ENCODE data around the gene FOXP1. TPM values are rescaled to one million over a fixed set of nuclear protein-coding genes. Genes with fewer than 3 reads are reported as not detected.
A peak's percentile ranks its signal among the peaks of the same experiment; 100 is the strongest.

The FOXP1 gene
- total and polyA plus RNA-seq, 2 of the 8 experiments (the other 6 are each of a cell fraction or from before 2014, with no cell fraction given) = 13.9 to 25.4 TPM

DNA sequence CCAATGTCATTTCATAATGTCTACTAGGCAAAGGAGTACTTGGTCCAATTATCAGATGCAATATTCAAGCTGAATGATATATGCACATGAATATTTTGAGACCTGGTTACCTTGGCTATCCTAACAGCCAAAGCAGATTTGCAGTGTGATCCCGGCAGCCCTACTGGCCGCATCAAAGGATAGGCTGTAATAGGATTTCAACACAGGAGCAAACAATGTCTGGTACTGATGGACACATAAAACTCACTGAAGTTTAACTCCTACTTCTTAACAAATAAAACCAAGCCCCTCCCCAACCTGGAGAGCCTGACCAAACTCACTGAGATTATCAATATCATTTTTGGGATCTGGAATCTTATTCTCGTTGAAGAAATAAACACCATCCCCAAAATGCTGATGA lies 130.2 kb downstream of the FOXP1 start:
- DNase-seq (ENCODE audit: low read depth in 1 of 2, low spot score in 2 of 2) (no peak), FAIRE-seq (peak; percentile 73)
- no peaks in the 10 kb centered on the region for H4K20me1 ChIP-seq (replicated peaks in 1 of 2; ENCODE audit: control insufficient read depth in 1 of 2, insufficient read depth in 2 of 2, low read length in 2 of 2)
- H3K36me3 ChIP-seq (ENCODE audit: control insufficient read depth in 2 of 4, insufficient read depth in 4 of 4, low read length in 3 of 4) = no peaks in the 10 kb centered on the region
- H4K5ac ChIP-seq (ENCODE audit: insufficient read length, low read depth, low read length) = no peak overlapping the region
- no peak overlapping the region for H3K23ac ChIP-seq (ENCODE audit: insufficient read length)
- H2BK12ac ChIP-seq (ENCODE audit: low read depth, low read length) = no peak overlapping the region
- ChIA-PET CTCF (ENCODE audit: partially characterized antibody) (interaction anchor here (0.8 to 1.7 kb wide), 4 partner anchors 17 to 127 kb away, joined by 3 to 4 read pairs (median 3); no protein-coding TSS in a partner anchor), POLR2A (ENCODE audit: partially characterized antibody) (interaction anchor here (1.4 kb wide), 1 partner anchor 11 kb away, joined by 3 read pairs; no protein-coding TSS in a partner anchor)
- TF ChIP-seq ATF3 (IDR thresholded peaks at IDR 0.05; ENCODE audit: insufficient read depth, low read depth, low read length) (no peak), SUZ12 (IDR thresholded peaks at IDR 0.05; ENCODE audit: low read length) (no peak), RFX5 (IDR thresholded peaks at IDR 0.05; ENCODE audit: borderline replicate concordance, low read depth, low read length) (no peak), POU5F1 (IDR thresholded peaks at IDR 0.05; ENCODE audit: low read depth, low read length) (no peak), YY1 (IDR thresholded peaks at IDR 0.05; ENCODE audit: low read depth, low read length) (no peak), MAFK (IDR thresholded peaks at IDR 0.05; ENCODE audit: low read depth, low read length) (no peak), NANOG (IDR thresholded peaks at IDR 0.05; ENCODE audit: insufficient read depth, low read depth, low read length, poor library complexity, severe bottlenecking) (no peak), TBP (IDR thresholded peaks at IDR 0.05; ENCODE audit: low read depth, low read length) (no peak), CREB1 (IDR thresholded peaks at IDR 0.05) (no peak), TCF12 (IDR thresholded peaks at IDR 0.05; ENCODE audit: low read depth, low read length) (no peak), RXRA (IDR thresholded peaks at IDR 0.05; ENCODE audit: insufficient read depth, low read depth, low read length) (no peak), NRF1 (IDR thresholded peaks at IDR 0.05; ENCODE audit: low read depth, low read length) (no peak), CBX8 (IDR thresholded peaks at IDR 0.05; ENCODE audit: borderline replicate concordance, low read depth, low read length) (no peak), JUND (IDR thresholded peaks at IDR 0.05; ENCODE audit: low read length) (no peak)
- H3K27me3 ChIP-seq (replicated peaks in 1 of 4; ENCODE audit: control insufficient read depth in 3 of 4, extremely low read depth in 1 of 4, insufficient read depth in 3 of 4, low read length in 3 of 4) = no peaks in the 10 kb centered on the region
- H3K4me2 ChIP-seq (ENCODE audit: insufficient read depth in 1 of 2, low read depth in 2 of 2, low read length in 2 of 2) = no peak overlapping the region
- H3K18ac ChIP-seq (ENCODE audit: extremely low read depth, low read length) = no peak overlapping the region
- no peak overlapping the region for H2BK20ac ChIP-seq (ENCODE audit: low read length)
- no peak overlapping the region for H3K4me3 ChIP-seq (ENCODE audit: extremely low read depth in 1 of 4, insufficient read depth in 2 of 4, low read depth in 3 of 4, low read length in 4 of 4)
- H3K14ac ChIP-seq (ENCODE audit: insufficient read length) = no peak overlapping the region
- no peak overlapping the region for H2AFZ ChIP-seq (ENCODE audit: low read length)
- H3K79me1 ChIP-seq (ENCODE audit: low read depth, low read length) = no peaks in the 10 kb centered on the region
- H3K27ac ChIP-seq (ENCODE audit: low read depth, low read length) = no peak overlapping the region
- H3K56ac ChIP-seq (replicated peaks; ENCODE audit: insufficient read length, low read depth, low read length) = no peak overlapping the region
- H3K9ac ChIP-seq (replicated peaks in 1 of 4; ENCODE audit: extremely low read depth in 1 of 4, low read depth in 3 of 4, low read length in 3 of 4) = no peak overlapping the region
- no peak overlapping the region for H4K8ac ChIP-seq (ENCODE audit: extremely low read depth, insufficient read depth, low read length)
- H2AK5ac ChIP-seq (ENCODE audit: low read depth, low read length) = no peak overlapping the region
- H3K4ac ChIP-seq (replicated peaks; ENCODE audit: insufficient read length, low read depth, low read length) = no peak overlapping the region
- no peaks in the 10 kb centered on the region for H3K23me2 ChIP-seq (ENCODE audit: low read depth, low read length)
- peaks cover 0 to 7% (median 0%) of the 10 kb centered on the region in 4 experiments; a peak in 3 of 7 replicates for H3K4me1 ChIP-seq (replicated peaks in 1 of 4; ENCODE audit: control insufficient read depth in 3 of 4, insufficient read depth in 4 of 4, low read length in 3 of 4)
- no peaks in the 10 kb centered on the region for H3K79me2 ChIP-seq (ENCODE audit: control insufficient read depth in 1 of 2, insufficient read depth in 2 of 2, low read length in 2 of 2)
- H2BK15ac ChIP-seq (ENCODE audit: low read length) = no peak overlapping the region
- no peak overlapping the region for H2BK5ac ChIP-seq (ENCODE audit: low read depth, low read length)
- no peak overlapping the region for H2BK120ac ChIP-seq (replicated peaks; ENCODE audit: low read depth, low read length)
- 97% methylated on average over 3 of the region's 3 CpGs; no CpG with 5 or more reads in 1 of the 2 experiments for WGBS, 2 experiments (ENCODE audit: extremely low coverage in 1 of 2, insufficient coverage in 1 of 2, insufficient read length in 1 of 2, insufficient replicate concordance in 2 of 2, low coverage in 1 of 2, low lambda C conversion rate in 2 of 2, missing lambda C conversion rate in 1 of 2)
- no peak overlapping the region for H4K91ac ChIP-seq (replicated peaks; ENCODE audit: insufficient read length, low read length)
- no peaks in the 10 kb centered on the region for H3K9me3 ChIP-seq (ENCODE audit: insufficient read depth in 2 of 2, low read depth in 1 of 2, low read length in 1 of 2)

Data from H1 (cell line).